B cell (primary cell): ENCODE results near the gene PRR20C. TPM values are rescaled to one million over a fixed set of nuclear protein-coding genes. Genes with fewer than 3 reads are reported as not detected.
"Not testable (repeated sequence)": the region's sequence is repeated elsewhere in the genome, so short reads cannot be mapped to it uniquely, and the experiment has no call there.

ENCODE experiments used
- ATAC-seq: fragments of 200-7000 bp; cut with Tn5 transposase; one replicate; pipeline ENCODE4 v1.10.0; 2021; ENCODE audit warnings: low read depth, mild to moderate bottlenecking, moderate number of reproducible peaks, moderate library complexity
- CTCF ChIA-PET: fragments of 350-600 bp; sonication (Branson Sonifier 250); formaldehyde crosslinking; loops from one replicate; lab custom pipeline; 2021; ENCODE audit warnings: antibody characterized with exemption, inconsistent platforms; lab: Charles Lee
- POLR2A ChIA-PET: fragments of 350-600 bp; sonication (Branson Sonifier 250); formaldehyde crosslinking; loops from one replicate; lab custom pipeline; 2021; ENCODE audit warnings: antibody characterized with exemption; lab: Charles Lee
- DNase-seq: peaks from one replicate; pipeline ENCODE4 v3.0.0; 2013
- H2AFZ ChIP-seq: 2 replicates; pipeline ENCODE4 v1.6.1; 2012; ENCODE audit warnings: mild to moderate bottlenecking, low read depth, low read length; ENCODE audit not compliant: insufficient read depth, poor library complexity, severe bottlenecking
- H3K27ac ChIP-seq, 2 donors: 1 replicate in 1 of 2; 2 replicates in 1 of 2; pipeline ENCODE4 v1.5.1; 2012 to 2013; ENCODE audit warnings: low read length in 2 of 2, mild to moderate bottlenecking in 2 of 2, moderate library complexity in 1 of 2
- H3K27me3 ChIP-seq, 4 experiments: fragments of 200-600 bp in 1 of 4; sonication (generic) in 1 of 4; replicated peaks in 1 of 4; 1 replicate in 2 of 4; 2 replicates in 2 of 4; pipeline versions ENCODE4 v1.6.1 to v1.7.0; 2013 to 2016; ENCODE audit warnings: low read length in 3 of 4, mild to moderate bottlenecking in 2 of 4, mixed read lengths in 1 of 4, moderate library complexity in 1 of 4; ENCODE audit not compliant: insufficient read depth in 4 of 4, control insufficient read depth in 3 of 4; ENCODE audit errors: control extremely low read depth in 1 of 4
- H3K36me3 ChIP-seq, 2 experiments: replicated peaks in 1 of 2; 1 replicate in 1 of 2; 2 replicates in 1 of 2; pipeline versions ENCODE4 v1.6.1 to v1.7.1; 2013; ENCODE audit warnings: low read length in 1 of 2; ENCODE audit not compliant: insufficient read depth in 2 of 2, control insufficient read depth in 1 of 2; ENCODE audit errors: control extremely low read depth in 1 of 2, extremely low read depth in 1 of 2
- H3K4me1 ChIP-seq, 2 donors: fragments of 200-600 bp in 1 of 2; sonication (generic) in 1 of 2; 1 replicate in 1 of 2; 2 replicates in 1 of 2; pipeline versions ENCODE4 v1.5.1 to v1.6.1; 2013 to 2017; ENCODE audit warnings: low read length in 2 of 2; ENCODE audit not compliant: control insufficient read depth in 2 of 2, insufficient read depth in 2 of 2
- H3K4me2 ChIP-seq: replicated peaks from 2 replicates; pipeline ENCODE3; 2012; ENCODE audit warnings: mild to moderate bottlenecking, low read depth, low read length; ENCODE audit not compliant: poor library complexity, severe bottlenecking
- H3K4me3 ChIP-seq, 5 experiments: fragments of 200-600 bp in 1 of 5; sonication (generic) in 1 of 5; 1 replicate in 3 of 5; 2 replicates in 2 of 5; pipeline versions ENCODE4 v1.5.1 to v1.7.0; 2011 to 2016; ENCODE audit warnings: low read length in 4 of 5, mild to moderate bottlenecking in 4 of 5, low read depth in 2 of 5, control low read depth in 1 of 5, moderate library complexity in 1 of 5; ENCODE audit not compliant: insufficient read depth in 1 of 5; ENCODE audit errors: control extremely low read depth in 1 of 5, extremely low read depth in 1 of 5
- H3K79me2 ChIP-seq: fragments of 200-600 bp; sonication (generic); one replicate; pipeline ENCODE4 v1.6.0; 2016; ENCODE audit warnings: low read length; ENCODE audit not compliant: control insufficient read depth, insufficient read depth
- H3K9ac ChIP-seq: fragments of 200-600 bp; sonication (generic); 2 replicates; pipeline ENCODE4 v1.6.1; 2017; ENCODE audit warnings: mild to moderate bottlenecking, low read length, moderate library complexity
- H3K9me3 ChIP-seq, 3 donors: one replicate each; pipeline versions ENCODE4 v1.6.1 to v1.7.1; 2013; ENCODE audit warnings: low read length in 2 of 3; ENCODE audit not compliant: control insufficient read depth in 2 of 3, insufficient read depth in 1 of 3; ENCODE audit errors: control extremely low read depth in 1 of 3
- H4K20me1 ChIP-seq: 2 replicates; pipeline ENCODE4 v1.6.0; 2012; ENCODE audit warnings: mild to moderate bottlenecking, low read length; ENCODE audit not compliant: insufficient read depth, control insufficient read depth, poor library complexity, severe bottlenecking
- H3K27ac Mint-ChIP-seq: one replicate; pipeline ENCODE4 v1.8.0; 2021; ENCODE audit warnings: mixed read lengths
- H3K27me3 Mint-ChIP-seq: one replicate; pipeline ENCODE4 v1.8.0; 2021; ENCODE audit warnings: mixed read lengths
- H3K4me1 Mint-ChIP-seq: one replicate; pipeline ENCODE4 v1.8.0; 2021; ENCODE audit warnings: mixed read lengths
- H3K4me3 Mint-ChIP-seq: one replicate; pipeline ENCODE4 v1.8.0; 2021; ENCODE audit warnings: mixed read lengths
- H3K9me3 Mint-ChIP-seq: one replicate; pipeline ENCODE4 v1.8.0; 2022; ENCODE audit warnings: mixed read lengths; ENCODE audit not compliant: insufficient read depth
- WGBS: methylation state at CpG from one replicate; pipeline ENCODE4 v1.1.5; 2013; ENCODE audit warnings: missing lambda C conversion rate; ENCODE audit not compliant: insufficient coverage; 5-methylcytosine and 5-hydroxymethylcytosine counted together
- intact Hi-C: fragments of 100-400 bp; cut with micrococcal nuclease; formaldehyde crosslinking; loops from one replicate; pipeline ENCODE4 v1.10.0; 2022
- polyA plus RNA-seq: library from polyadenylated mRNA; depleted of rRNA; stranded (reverse); fragments of >200 nt; gene quantifications from 2 replicates; pipeline ENCODE4 v1.2.3, GENCODE V29; 2012
- total RNA-seq, 2 donors: library from RNA; stranded (reverse); fragments of 120-200 nt in 1 of 2; gene quantifications; 1 replicate in 1 of 2; 2 replicates in 1 of 2; pipeline versions ENCODE4 v1.2.3 to v1.2.4, GENCODE V29; 2013 to 2022
- TF ChIP-seq, protein P1 (sequence below): fragments of 200-600 bp; IDR thresholded peaks from one replicate; pipeline ENCODE4 v1.8.0; 2022; ENCODE audit warnings: antibody characterized with exemption, mild to moderate bottlenecking

PRR20C gene
- total and polyA plus RNA-seq, 2 donors (not counting 1 experiment from before 2014, with no cell fraction given), result not detected

DNA sequence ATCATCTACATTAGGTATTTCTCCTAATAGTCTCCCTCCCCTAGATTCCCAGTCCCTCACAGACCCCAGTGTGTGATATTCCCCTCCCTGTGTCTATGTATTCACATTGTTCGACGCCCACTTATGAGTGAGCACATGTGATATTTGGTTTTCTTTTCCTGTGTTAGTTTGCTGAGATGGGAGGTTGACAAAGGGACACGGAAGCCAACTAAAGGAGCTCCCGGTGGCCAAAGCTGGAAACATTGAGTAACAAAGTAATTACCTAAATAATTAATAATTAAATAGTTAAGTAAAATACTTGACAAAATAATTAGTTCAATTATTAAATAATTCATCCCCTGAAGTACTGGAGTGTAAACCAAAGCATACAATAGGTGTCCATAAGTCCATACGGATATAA is 14.9 kb upstream of the PRR20C start:
- no peaks in the 10 kb centered on the region for H3K9me3 ChIP-seq
- no peaks in the 10 kb centered on the region for H3K4me1 Mint-ChIP-seq
- H3K4me1 ChIP-seq, result no peaks in the 10 kb centered on the region
- WGBS, result no CpG with 5 or more reads among the region's 5 CpGs
- ChIA-PET POLR2A (no interaction called here), CTCF (no interaction called here)
- no peak overlapping the region for H3K4me2 ChIP-seq
- ATAC-seq, result no peak
- H3K79me2 ChIP-seq, result no peaks in the 10 kb centered on the region
- no peaks in the 10 kb centered on the region for H3K36me3 ChIP-seq
- H3K4me3 Mint-ChIP-seq, result no peak overlapping the region
- H3K27ac Mint-ChIP-seq, result no peak overlapping the region
- H4K20me1 ChIP-seq, result no peaks in the 10 kb centered on the region
- intact Hi-C loops, result no loop called here
- peaks cover 3% of the 10 kb centered on the region for H3K9me3 Mint-ChIP-seq
- H3K4me3 ChIP-seq, result no peak overlapping the region
- TF ChIP-seq, protein P1, sequence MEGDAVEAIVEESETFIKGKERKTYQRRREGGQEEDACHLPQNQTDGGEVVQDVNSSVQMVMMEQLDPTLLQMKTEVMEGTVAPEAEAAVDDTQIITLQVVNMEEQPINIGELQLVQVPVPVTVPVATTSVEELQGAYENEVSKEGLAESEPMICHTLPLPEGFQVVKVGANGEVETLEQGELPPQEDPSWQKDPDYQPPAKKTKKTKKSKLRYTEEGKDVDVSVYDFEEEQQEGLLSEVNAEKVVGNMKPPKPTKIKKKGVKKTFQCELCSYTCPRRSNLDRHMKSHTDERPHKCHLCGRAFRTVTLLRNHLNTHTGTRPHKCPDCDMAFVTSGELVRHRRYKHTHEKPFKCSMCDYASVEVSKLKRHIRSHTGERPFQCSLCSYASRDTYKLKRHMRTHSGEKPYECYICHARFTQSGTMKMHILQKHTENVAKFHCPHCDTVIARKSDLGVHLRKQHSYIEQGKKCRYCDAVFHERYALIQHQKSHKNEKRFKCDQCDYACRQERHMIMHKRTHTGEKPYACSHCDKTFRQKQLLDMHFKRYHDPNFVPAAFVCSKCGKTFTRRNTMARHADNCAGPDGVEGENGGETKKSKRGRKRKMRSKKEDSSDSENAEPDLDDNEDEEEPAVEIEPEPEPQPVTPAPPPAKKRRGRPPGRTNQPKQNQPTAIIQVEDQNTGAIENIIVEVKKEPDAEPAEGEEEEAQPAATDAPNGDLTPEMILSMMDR, result no peak
- H3K27me3 Mint-ChIP-seq, result no peaks in the 10 kb centered on the region
- no peaks in the 10 kb centered on the region for H3K27me3 ChIP-seq
- no peak overlapping the region for H3K27ac ChIP-seq
- DNase-seq, result no peak
- no peak overlapping the region for H2AFZ ChIP-seq
- H3K9ac ChIP-seq, result no peak overlapping the region

DNA sequence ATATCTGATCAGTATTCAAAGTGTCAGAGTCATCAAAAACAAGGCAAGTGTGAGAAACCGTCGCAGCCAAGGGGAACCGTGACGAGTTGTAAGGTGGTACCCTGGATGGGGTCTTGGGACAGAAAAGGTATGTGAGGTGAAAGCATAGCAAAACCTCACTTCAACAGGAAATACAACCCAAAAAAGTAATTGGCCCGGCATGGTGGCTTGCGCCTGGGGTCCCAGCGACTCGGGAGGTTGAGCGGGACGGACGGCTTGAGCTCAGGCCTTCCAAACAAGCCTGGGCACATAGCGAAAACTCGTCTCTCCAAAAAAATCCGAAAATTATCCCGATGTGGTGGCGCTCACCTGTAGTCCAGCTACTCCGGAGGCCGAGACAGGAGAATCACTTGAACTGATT is 14.1 kb upstream of the PRR20C start:
- H3K27ac Mint-ChIP-seq, H3K4me1 Mint-ChIP-seq, ATAC-seq, H3K4me1 ChIP-seq, POLR2A ChIA-PET, intact Hi-C loops, DNase-seq, H4K20me1 ChIP-seq, H3K27ac ChIP-seq, H3K4me3 ChIP-seq, H3K4me2 ChIP-seq, H3K79me2 ChIP-seq, H3K27me3 ChIP-seq, H3K9ac ChIP-seq, H3K4me3 Mint-ChIP-seq, H3K9me3 Mint-ChIP-seq, CTCF ChIA-PET, H3K9me3 ChIP-seq, H2AFZ ChIP-seq, H3K36me3 ChIP-seq, H3K27me3 Mint-ChIP-seq: not testable (repeated sequence)
- no CpG with 5 or more reads among the region's 18 CpGs for WGBS

DNA sequence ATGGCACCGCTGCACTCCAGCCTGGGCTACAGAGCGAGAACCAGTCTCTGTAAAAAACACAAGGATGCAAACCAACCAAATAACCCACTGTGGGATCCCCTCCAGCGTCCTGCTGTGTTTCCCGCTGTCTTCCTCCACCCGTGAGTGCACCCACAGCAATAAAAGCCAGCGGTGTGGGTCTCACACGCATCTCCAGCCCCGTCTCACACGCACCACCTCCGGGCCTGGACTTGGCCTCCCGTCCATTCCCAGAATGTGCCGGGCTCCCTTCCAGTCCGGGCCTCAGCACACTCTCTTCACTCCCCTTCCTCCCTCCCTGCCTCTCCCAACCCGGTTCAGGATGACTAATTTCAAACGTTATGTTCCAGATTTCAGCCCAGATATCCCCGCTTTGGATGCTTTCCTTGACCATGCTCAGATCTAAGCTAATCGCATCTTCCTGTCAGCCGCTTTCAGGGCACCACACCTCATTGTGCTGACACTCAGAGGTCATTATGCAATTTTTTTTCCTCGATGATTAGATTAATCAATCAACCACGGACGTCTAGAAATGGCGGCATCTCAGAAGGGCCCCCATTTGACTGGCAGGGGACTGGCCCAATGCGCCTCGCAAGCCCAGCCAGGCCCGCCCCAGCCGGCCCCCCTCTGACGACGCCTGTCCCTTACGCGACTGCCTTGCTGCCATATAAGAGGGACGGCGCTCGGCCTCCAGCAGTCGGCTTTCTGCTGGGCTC is 13.5 kb upstream of the PRR20C start, which contains the start of gene PRR20A:
TSS of gene PRR20A (plus strand) at position 684 of the 734 bp plus-strand sequence. CDS start 387 bp downstream, outside the sequence.
- POLR2A ChIA-PET, H3K4me3 Mint-ChIP-seq, CTCF ChIA-PET, H3K36me3 ChIP-seq, H4K20me1 ChIP-seq, H3K9me3 ChIP-seq, H3K9me3 Mint-ChIP-seq, DNase-seq, H3K9ac ChIP-seq, H3K4me1 Mint-ChIP-seq, H3K27ac Mint-ChIP-seq, H3K27me3 ChIP-seq, intact Hi-C loops, H3K4me2 ChIP-seq, H3K4me1 ChIP-seq, H3K27me3 Mint-ChIP-seq, ATAC-seq, H3K79me2 ChIP-seq, H2AFZ ChIP-seq, H3K27ac ChIP-seq, H3K4me3 ChIP-seq: not testable (repeated sequence)
- WGBS, result 98% methylated on average over 6 of the region's 34 CpGs
